HG03439 (cell line): ENCODE data around the gene KRTAP5-8.
"Not testable (repeated sequence)": the region's sequence is repeated elsewhere in the genome, so short reads cannot be mapped to it uniquely, and the experiment has no call there.

Source experiments
- ATAC-seq: cut with Tn5 transposase; IDR thresholded peaks from one replicate; pipeline ENCODE4 v1.9.1; 2021; ENCODE audit warnings: mild to moderate bottlenecking, moderate library complexity; ENCODE audit not compliant: unreplicated experiment

Gene KRTAP5-8

DNA sequence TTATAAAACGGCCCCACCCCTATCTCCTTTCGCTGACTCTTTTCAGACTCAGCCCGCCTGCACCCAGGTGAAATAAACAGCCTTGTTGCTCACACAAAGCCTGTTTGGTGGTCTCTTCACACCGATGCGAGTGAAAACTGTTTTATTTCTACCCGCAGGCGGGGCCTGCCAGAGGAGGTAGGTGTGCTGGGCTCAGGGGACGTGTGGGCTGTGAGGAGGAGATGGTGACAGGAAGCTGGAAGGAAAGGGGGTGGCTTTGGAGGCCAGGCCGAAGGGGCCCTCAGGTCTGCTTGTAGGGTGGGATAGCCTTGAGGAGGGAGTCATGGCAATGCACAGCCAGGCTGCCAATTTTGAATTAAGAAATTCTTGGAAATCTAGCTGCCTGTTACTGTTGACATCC is 32.0 kb upstream of the KRTAP5-8 start:
- no peak for ATAC-seq

DNA sequence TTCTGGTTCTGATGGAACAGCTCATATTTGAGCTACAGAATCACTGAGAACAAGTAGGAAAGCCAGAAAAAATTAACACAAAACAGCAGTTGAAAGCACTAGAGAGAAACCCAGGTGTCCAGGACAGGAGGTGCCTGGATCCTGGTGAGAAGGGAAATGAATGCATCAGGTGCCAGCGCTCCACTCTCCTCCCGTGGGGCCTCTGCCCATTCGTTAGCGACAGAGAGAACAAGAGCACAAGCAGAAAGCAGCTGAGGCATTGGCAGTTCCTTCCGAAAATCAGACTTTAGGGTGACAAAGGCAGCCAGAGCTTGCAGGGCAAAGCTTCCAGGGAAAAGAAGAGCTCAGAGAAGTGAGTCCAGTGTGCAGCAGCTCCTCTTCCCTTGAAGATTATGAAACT is 30.7 kb upstream of the KRTAP5-8 start:
- ATAC-seq: no peak

DNA sequence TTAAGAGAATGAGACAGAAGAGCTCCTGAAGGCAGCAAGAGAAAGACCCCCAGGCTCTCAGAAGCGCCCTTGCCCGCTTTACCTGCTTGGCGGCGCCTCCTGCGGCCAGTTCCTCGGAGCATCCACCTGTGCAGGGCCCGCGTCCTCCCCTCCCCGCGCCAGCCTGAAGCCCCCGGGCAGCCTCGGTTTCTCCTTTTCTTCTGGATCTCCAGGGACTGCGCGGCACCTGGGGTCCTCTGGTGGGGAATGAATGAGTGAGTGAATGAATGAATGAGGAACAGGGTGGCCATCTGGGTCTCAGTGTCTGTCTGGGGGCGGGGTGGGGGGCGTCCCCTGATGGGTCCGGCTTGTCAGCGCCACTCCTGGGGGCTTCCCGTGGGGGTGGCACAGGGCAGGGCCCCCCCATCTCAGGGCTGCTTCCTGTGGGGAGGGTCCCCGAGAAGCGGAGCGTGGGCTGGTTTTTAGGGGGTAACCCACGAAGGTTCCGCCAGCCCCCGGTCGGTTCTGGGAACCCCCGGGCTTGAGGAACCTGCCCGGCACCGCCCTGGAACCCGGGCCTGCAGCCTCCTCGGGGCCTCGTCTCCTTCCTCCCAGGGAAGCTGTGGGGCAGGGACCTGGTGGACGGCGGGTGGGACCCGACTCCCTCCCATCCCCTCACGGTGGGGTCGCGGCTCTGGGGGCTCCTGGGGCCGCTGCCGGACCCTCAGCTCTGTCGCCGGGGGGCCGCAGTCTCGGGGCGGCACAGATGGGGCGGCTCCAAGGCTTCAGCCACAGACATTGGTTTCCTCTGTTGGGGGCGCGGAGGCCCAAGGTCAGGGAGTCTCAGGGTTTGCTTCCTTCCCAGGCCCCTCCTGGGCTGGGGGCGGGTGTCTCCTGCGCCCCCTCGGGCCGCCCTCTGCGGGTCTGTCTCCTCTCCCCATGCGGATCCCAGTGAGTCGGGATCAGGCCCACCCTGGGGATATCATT is 19.0 kb upstream of the KRTAP5-8 start:
- ATAC-seq: no peak

DNA sequence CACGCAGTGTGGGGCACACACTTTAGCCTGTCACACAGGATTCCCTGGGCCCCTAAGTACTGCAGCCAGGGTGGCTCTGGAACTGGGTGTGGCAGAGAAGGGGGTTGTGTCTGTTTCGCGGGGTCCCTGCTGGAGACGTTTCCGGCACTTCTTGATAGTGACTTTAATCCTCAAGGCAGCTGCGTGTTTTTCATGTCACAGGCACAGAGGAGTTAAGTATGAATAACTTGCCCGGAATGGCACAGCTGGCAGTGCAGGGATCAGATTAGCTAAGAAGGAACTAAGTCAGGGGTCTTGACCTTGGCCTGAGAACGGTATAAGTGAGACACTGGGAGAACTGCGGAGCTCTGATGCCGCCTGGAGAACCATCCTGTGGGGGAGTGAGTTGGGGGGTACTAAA is 18.3 kb upstream of the KRTAP5-8 start:
- ATAC-seq: no peak

DNA sequence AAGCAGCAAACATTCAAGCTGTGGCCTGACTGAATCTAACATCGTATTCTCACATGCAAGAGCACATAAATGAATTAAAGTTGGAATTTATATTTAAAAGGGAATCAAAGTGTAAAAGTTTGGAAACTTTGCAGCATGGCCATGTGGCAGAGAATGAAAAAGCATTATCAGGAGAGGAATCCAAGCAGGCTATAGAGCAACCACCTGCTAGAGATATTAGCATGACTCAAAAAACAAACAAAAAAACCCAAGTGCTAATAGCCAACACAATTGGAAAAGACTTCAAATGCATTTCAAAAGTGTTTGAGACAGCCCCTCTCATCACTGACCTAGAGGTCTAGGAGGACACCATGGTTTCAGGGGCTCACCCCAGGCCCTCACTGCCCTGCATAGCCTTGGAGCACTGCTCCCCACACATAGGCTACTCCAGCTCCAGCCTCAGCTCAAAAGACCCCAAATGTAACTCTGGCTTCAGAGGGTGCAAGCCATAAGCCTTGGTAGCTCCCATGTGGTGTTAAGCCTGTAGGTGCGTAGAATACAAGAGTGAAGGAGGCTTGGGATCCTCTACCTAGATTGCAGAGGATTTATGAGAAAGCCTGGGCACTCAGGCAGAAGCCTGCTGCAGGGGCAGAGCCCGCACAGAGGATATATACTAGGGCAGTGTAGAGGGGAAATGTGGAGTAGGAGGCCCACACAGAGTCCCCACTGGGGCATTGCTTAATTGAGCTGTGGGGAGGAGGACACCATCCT is 12.5 kb upstream of the KRTAP5-8 start:
- no peak for ATAC-seq

DNA sequence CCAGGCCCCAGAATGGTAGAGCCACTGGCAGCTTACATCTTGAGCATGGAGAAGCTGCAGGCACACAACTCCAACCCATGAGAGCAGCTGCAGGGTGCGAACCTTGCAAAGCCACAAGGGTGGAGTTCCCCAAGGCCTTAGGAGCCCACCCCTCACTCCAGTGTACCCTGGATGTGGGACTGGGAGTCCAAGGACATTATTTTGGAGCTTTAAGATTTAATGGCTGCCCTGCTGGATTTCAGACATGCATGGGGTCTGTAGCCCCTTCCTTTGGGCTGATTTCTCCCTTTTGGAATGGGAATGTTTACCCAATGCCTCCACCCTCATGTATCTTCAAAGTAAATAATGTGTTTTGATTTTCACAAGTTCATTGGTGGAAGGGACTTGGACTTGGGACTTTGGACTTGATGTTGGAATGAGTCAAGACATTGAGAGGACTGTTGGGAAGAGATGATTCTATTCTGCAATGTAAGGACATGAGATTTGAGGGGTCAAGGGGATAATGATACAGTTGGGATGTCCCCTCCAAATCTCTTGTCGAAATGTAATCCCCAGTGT is 11.8 kb upstream of the KRTAP5-8 start:
- ATAC-seq: no peak

DNA sequence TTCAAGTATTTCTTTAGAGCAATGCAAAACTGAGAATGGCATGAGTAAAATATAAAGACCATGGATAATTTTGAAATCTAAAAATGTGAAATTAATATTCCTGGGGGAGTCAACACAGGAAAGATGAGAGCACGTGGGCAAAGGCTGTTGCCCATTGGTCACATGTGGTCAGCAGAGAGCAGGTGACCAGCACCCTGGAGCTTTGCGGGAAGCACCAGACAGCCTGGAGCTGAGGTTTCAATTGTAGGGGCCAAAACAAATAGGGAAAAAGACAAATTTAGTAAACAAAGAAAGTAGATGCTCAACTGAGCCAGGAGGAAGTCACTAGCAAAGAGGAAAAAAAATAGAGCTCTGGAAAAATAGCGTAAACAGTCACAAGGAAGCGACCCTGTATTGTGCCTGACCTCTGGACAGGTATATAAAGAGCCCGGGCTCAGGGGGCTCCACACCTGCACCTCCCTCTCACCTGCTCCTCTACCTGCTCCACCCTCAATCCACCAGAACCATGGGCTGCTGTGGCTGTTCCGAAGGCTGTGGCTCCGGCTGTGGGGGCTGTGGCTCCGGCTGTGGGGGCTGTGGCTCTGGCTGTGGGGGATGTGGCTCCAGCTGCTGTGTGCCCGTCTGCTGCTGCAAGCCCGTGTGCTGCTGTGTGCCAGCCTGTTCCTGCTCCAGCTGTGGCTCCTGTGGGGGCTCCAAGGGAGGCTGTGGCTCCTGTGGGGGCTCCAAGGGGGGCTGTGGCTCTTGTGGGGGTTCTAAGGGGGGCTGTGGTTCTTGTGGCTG is 10.8 kb upstream of the KRTAP5-8 start, which contains the start of gene KRTAP5-7:
KRTAP5-7 (plus strand) TSS at position 472 of the 780 bp plus-strand sequence; CDS start at position 506, 34 bp downstream.
- ATAC-seq: not testable (repeated sequence)

DNA sequence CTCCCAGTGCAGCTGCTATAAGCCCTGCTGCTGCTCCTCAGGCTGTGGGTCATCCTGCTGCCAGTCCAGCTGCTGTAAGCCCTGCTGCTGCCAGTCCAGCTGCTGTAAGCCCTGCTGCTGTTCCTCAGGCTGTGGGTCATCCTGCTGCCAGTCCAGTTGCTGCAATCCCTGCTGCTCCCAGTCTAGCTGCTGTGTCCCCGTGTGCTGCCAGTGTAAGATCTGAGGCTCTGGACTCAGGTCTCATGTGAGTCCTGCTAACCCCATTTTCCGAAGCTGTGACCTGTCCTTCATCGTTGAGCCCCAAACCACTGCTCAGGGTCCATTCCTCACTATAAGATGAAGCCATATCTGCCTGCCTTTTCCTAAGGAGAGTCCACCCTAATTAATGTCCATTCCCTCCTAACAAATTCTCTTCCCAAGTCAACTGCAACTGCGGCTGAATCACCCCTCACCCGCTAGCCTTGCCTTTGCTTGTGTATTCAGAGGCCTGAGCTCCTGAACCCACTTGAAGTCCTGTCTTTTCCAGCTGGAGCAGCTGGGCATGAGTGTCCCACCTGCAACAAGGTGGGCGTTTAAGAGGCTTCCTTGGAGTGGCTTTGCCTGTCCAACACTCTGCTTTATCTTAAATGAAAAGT is 10.1 kb upstream of the KRTAP5-8 start:
- ATAC-seq: no peak

DNA sequence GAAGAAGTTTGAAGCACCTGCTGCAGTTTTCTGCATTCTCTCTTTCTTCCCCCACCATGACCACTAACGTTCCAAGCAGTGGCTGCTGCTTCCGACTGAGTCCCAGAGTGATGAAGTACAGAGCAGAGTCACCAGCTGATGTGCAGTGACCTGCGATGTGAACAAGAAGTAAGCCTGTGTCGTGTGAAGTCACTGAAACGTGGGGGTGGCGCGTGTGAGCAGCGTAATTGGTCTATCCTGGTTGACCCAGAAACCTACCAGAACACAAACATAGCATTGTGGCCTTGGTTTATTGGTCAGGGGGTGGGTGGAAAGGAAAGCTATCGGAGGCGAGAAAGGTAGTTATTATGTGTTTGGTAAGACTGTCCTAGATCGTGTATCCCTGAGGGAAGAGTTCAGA is 7.2 kb upstream of the KRTAP5-8 start:
- no peak for ATAC-seq

DNA sequence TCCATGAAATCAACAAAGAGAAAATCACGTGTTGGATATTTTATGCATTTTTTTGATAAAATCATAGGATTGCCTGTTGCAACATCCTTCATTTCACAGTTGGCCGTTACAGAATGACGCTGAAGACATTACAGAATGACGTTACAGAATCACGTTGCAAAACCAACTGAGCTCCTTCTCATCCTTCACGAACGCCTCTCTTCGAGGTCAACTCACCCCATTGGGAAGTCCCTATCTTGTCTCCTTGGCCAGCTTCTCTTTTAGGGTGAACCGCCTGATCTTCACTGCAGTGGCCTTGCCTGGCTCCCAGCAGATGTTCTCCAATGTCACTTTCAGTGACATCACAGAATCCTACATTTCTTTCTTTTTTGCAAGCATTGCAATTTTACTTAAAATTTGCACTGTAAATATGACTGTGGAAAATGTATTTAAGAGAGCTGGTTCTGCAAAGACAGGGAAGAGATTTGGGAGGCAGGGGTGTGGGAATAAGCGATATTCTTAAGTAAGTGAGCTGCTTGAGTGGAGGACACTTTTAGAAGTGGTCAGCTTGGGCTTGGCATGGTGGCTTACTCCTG is 5.7 kb upstream of the KRTAP5-8 start:
- no peak for ATAC-seq

DNA sequence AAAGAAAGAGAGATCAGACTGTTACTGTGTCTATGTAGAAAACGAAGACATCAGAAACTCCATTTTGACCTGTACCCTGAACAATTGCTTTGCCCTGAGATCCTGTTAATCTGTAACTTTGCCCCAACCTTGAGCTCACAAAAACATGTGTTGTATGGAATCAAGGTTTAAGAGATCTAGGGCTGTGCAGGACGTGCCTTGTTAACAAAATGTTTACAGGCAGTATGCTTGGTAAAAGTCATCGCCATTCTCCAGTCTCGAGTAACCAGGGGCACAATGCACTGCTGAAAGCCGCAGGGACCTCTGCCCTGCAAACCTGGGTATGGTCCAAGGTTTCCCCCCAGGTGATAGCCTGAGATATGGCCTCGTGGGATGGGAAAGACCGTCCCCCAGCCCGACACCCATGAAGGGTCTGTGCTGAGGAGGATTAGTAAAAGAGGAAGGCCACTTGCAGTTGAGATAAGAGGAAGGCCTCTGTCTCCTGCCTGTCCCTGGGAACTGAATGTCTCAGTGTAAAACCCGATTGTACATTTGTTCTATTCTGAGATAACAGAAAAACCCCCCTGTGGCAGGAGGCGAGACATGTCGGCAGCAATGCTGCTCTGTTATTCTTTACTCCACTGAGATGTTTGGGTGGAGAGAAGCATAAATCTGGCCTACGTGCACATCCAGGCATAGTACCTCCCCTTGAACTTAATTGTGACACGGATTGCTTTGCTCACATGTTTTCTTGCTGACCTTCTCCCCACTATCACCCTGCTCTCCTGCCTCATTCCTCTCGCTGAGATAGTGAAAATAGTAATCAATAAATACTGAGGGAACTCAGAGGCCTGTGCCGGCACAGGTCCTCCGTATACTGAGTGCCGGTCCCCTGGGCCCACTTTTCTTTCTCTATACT is 2.9 kb upstream of the KRTAP5-8 start:
- ATAC-seq: not testable (repeated sequence)

DNA sequence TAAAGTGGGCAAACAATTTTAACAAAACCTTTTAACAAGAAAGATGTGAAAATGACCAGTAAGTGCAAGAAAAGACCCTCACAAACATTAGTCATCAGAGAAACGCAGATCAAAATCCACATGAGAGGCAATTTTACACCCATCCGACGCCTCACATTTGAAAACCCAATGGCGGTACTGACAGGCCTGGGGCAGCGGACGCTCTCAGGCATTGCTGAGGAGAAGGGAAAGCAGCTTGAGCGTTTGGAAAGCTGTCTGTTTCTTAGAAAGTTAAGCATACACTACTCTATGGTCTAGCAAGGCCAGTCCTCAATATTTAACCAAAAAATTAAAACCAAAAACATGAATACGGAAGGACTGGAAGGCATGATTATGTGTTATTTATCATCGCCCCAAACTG is 2.0 kb upstream of the KRTAP5-8 start:
- no peak for ATAC-seq

DNA sequence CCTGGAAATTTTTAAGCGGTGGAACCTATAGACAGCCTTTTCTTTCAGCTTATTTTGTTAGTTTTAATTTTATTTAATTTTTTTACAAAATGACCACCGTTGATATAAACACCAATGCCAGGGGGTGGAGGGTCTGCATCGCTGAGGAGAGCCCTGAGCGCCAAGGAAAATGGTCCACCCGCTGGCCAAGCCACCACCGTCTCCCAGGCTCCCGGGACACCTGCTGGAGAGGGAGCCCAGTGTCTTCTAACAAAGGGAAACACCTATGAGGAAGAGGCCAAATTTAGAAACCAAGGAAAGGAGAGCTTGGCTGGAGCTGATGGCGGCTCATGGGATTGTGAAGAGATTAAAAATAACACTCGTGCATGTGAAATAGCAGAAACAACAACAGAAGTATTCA is 288 bp upstream of the KRTAP5-8 start:
- ATAC-seq: no peak

DNA sequence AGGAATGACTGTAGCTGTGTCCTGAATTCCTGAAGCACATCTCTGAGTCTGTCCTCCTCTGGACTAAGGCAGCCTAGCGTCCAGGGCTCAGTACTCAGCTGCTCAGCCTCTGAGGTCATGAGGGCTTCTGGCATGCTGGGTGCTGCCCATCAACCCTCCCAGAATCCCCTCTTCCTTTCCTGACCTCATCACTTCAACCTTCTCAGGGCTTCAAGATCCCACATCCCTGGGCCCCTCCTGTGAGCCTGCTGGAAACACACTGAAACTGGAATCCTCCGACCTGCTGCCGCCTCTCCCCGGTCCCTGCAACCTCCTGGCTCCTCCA is 803 bp downstream of the KRTAP5-8 start:
- ATAC-seq: no peak

DNA sequence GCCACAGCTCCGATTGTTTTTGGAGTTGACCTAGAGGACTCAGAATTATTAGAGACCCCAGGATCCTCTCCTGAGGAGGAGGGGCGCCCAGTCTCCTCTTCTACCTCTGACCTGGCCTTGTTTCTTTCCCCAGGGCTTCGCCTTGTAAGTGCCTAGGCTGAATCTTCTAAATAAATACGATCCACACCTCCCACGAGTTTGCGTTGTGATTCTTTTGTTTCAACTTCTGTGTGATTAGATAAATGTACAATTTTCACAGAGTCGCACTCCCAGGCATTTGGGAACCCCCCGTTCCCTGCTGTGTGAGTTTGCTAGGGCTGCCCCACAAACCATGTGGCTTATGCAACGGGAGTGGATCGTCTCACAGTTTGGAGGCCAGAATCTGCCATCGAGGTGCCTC is 1.2 kb downstream of the KRTAP5-8 start:
- ATAC-seq: no peak

DNA sequence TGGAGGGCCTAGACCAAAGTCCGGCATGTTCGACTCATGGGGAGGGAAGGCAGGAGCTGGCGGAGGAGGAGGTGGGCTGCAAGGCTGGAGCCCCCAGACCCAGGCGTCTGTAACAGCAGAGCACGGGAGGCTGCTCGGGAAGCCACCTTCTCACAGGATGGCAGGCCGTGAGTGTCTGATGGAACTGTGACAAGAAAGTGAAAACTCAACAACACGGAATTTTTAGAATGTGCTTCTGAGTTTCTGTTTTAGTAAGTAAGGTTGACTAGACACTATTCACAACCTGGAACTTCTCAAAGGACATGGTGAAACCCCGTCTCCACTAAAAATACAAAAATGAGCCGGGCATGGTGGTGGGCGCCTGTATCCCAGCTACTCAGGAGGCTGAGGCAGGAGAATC is 2.1 kb downstream of the KRTAP5-8 start:
- ATAC-seq: not testable (repeated sequence)

DNA sequence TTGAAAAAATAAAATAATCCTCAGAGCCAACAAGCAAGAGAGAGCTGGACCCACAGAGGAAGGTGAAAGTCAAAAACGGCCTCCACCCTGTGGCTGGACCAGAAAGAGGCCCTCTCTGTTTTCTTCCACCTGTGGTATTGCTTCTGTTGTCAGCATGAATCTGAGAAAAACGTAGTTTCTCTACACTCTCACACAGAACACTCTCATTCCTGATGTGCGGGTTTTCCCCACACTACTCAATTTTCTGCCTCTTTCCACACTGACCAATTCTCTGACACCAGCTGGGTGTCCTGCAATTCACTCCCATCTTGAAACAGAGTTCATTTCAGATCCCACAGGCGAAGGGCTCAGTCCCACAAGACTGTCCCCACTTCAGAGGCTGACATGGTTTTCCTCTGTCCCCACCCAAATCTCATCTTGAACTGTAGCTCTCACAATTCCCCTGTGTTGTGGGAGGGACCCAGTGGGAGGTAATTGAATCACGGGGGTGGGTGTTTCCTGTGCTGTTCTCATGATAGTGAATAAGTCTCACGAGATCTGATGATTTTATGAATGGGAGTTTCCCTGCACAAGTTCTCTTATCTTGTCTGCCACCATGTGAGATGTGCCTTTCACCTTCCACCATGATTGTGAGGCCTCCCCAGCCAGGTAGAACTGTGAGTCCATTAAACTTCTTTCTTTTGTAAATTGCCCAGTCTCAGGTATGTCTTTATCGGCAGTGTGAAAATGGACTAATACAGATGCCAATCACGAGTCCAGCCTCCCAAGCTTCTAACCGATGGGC is 2.9 kb downstream of the KRTAP5-8 start:
- not testable (repeated sequence) for ATAC-seq

DNA sequence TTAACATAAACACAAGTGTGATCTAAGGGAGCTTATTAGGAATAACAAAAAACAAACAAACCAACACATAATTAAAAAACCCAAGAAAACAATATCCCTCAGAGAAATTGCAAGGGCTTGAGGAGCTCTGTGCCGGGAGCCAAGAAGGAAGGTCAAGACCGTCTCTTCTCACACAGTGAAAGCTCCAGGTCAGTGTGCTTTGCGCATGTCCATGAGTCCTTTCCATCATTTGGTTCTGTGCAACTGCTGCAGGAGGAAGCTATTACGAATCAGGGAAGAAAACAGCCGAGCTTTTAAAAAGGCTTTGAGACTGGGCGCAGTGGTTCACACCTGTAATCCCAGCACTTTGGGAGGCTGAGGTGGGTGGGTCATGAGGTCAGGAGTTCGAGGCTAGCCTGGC is 4.6 kb downstream of the KRTAP5-8 start:
- ATAC-seq: no peak
